ENCODE measurements around the gene SFSWAP. TPM values are rescaled to one million over a fixed set of nuclear protein-coding genes. Genes with fewer than 3 reads are reported as not detected.

The SFSWAP gene
- total RNA-seq, 1 donor from 2014 or later, result 81.2 TPM

- DNase-seq, result no peak
- TF ChIP-seq, protein P1, sequence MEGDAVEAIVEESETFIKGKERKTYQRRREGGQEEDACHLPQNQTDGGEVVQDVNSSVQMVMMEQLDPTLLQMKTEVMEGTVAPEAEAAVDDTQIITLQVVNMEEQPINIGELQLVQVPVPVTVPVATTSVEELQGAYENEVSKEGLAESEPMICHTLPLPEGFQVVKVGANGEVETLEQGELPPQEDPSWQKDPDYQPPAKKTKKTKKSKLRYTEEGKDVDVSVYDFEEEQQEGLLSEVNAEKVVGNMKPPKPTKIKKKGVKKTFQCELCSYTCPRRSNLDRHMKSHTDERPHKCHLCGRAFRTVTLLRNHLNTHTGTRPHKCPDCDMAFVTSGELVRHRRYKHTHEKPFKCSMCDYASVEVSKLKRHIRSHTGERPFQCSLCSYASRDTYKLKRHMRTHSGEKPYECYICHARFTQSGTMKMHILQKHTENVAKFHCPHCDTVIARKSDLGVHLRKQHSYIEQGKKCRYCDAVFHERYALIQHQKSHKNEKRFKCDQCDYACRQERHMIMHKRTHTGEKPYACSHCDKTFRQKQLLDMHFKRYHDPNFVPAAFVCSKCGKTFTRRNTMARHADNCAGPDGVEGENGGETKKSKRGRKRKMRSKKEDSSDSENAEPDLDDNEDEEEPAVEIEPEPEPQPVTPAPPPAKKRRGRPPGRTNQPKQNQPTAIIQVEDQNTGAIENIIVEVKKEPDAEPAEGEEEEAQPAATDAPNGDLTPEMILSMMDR (IDR thresholded peaks at IDR 0.05; ENCODE audit: partially characterized antibody, unreplicated experiment), result no peak
- Mint-ChIP-seq H3K4me3 (ENCODE audit: unreplicated experiment) (no peak overlapping the region), H3K4me1 (ENCODE audit: low read depth, unreplicated experiment) (peaks cover 3% of the 10 kb centered on the region), H3K36me3 (ENCODE audit: unreplicated experiment) (peaks cover 7% of the 10 kb centered on the region), H3K27ac (ENCODE audit: unreplicated experiment) (no peak overlapping the region), H3K9me3 (ENCODE audit: unreplicated experiment) (peaks cover 2% of the 10 kb centered on the region), H3K27me3 (ENCODE audit: unreplicated experiment) (no peaks in the 10 kb centered on the region)
These were observed 10.7 kb downstream of the SFSWAP start for GRCh38 chr12:131721548-131721947.

DNA sequence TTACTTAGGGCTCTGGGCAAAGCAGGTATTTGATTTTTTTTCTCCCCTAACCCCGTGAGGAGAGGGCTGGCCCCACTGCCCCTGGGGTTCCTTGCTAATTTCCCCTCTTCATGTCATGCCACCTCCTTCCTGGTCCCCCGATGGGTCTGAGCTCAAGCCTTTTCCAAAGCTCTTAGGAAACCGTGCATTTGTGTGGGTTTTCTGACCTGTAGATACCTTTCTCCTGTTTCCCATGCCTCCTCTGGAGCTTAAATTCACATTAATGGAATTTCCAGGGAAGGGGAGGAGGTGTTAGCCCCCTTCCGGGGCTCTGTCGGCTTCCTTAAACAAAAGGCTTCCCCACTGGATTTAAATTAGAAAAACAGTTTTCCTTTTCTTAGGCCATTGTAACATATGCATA is 12.6 kb downstream of the SFSWAP start:
- H3K36me3 Mint-ChIP-seq (ENCODE audit: unreplicated experiment), result peaks cover 7% of the 10 kb centered on the region
- no peak for DNase-seq
- H3K27ac Mint-ChIP-seq (ENCODE audit: unreplicated experiment), result no peak overlapping the region
- H3K9me3 Mint-ChIP-seq (ENCODE audit: unreplicated experiment), result peaks cover 2% of the 10 kb centered on the region
- no peak overlapping the region for H3K4me3 Mint-ChIP-seq (ENCODE audit: unreplicated experiment)
- no peaks in the 10 kb centered on the region for H3K27me3 Mint-ChIP-seq (ENCODE audit: unreplicated experiment)
- peaks cover 3% of the 10 kb centered on the region for H3K4me1 Mint-ChIP-seq (ENCODE audit: low read depth, unreplicated experiment)
- TF ChIP-seq, protein P1 (IDR thresholded peaks at IDR 0.05; ENCODE audit: partially characterized antibody, unreplicated experiment), result no peak

DNA sequence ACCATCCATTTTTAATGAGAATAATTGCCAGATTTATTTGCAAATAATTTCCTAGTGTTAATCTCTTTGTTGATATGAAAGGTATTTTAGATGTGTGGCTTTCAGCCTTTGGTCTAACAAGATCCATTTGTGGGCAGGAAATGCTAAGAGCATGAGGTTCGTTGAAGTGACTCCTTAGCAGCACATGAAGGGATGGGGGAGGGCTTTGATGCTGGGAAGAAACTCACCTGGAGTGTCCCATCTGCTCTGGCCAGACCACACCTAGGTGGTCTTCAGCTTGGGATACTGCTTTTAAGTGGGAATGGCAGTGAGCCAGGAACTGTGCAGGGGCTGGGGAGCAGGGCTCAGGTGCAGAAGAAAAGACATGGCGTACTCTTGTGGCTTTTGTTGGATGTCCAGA is 13.6 kb downstream of the SFSWAP start:
- TF ChIP-seq, protein P1 (IDR thresholded peaks at IDR 0.05; ENCODE audit: partially characterized antibody, unreplicated experiment), result no peak
- Mint-ChIP-seq H3K4me3 (ENCODE audit: unreplicated experiment) (no peak overlapping the region), H3K9me3 (ENCODE audit: unreplicated experiment) (peaks cover 2% of the 10 kb centered on the region), H3K27ac (ENCODE audit: unreplicated experiment) (no peak overlapping the region), H3K36me3 (ENCODE audit: unreplicated experiment) (peaks cover 7% of the 10 kb centered on the region), H3K4me1 (ENCODE audit: low read depth, unreplicated experiment) (peaks cover 3% of the 10 kb centered on the region), H3K27me3 (ENCODE audit: unreplicated experiment) (no peaks in the 10 kb centered on the region)
- DNase-seq, result no peak

GRCh38 chr12:131725503-131725902 is 14.6 kb downstream of the SFSWAP start:
- TF ChIP-seq, protein P1 (IDR thresholded peaks at IDR 0.05; ENCODE audit: partially characterized antibody, unreplicated experiment), result no peak
- Mint-ChIP-seq H3K9me3 (ENCODE audit: unreplicated experiment) (peaks cover 2% of the 10 kb centered on the region), H3K27ac (ENCODE audit: unreplicated experiment) (no peak overlapping the region), H3K4me1 (ENCODE audit: low read depth, unreplicated experiment) (peaks cover 3% of the 10 kb centered on the region), H3K4me3 (ENCODE audit: unreplicated experiment) (no peak overlapping the region), H3K27me3 (ENCODE audit: unreplicated experiment) (no peaks in the 10 kb centered on the region), H3K36me3 (ENCODE audit: unreplicated experiment) (peaks cover 7% of the 10 kb centered on the region)
- no peak for DNase-seq

DNA sequence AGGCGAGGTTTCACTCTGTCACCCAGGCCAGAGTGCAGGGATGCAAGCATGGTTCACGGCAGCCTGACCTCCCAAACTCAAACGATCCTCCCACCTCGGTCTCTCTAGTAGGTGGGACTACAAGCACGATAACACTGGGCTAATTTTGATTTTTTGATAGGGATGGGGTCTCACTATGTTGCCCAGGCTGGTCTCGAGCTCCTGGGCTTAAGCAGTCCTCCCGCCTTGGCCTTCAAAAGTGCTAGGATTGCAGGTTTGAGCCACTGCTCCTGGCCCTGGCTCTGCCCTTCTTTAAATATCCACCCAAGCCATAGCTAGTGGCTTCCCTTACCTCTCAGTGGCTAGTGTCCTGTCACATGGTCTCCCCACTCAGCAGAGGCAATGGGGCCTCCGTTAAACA is 17.8 kb downstream of the SFSWAP start:
- Mint-ChIP-seq H3K9me3 (ENCODE audit: unreplicated experiment) (no peaks in the 10 kb centered on the region), H3K27me3 (ENCODE audit: unreplicated experiment) (no peaks in the 10 kb centered on the region), H3K27ac (ENCODE audit: unreplicated experiment) (no peak overlapping the region), H3K4me3 (ENCODE audit: unreplicated experiment) (no peak overlapping the region), H3K4me1 (ENCODE audit: low read depth, unreplicated experiment) (peaks cover 3% of the 10 kb centered on the region), H3K36me3 (ENCODE audit: unreplicated experiment) (no peaks in the 10 kb centered on the region)
- TF ChIP-seq, protein P1 (IDR thresholded peaks at IDR 0.05; ENCODE audit: partially characterized antibody, unreplicated experiment), result no peak
- DNase-seq, result no peak

Measured in glutamatergic neuron (in vitro differentiated cells).